ENCODE data around the gene DDX49. TPM values are rescaled to one million over a fixed set of nuclear protein-coding genes. Genes with fewer than 3 reads are reported as not detected.

The DDX49 gene
- polyA plus RNA-seq, 1 of the 3 experiments (the other 2 are of a cell fraction) = 86.8 TPM

- TF ChIP-seq CTCF (IDR thresholded peaks at IDR 0.05) (no peak), TCF12 (IDR thresholded peaks at IDR 0.05) (no peak), ELF1 (IDR thresholded peaks at IDR 0.05) (no peak), NRF1 (IDR thresholded peaks at IDR 0.05; ENCODE audit: low read depth, low read length) (no peak)
These were observed 35.8 kb upstream of the DDX49 start (continued) for GRCh38 chr19:18883526-18884304.

GRCh38 chr19:18886972-18887371 lies 32.5 kb upstream of the DDX49 start:
- no peak for DNase-seq
- Histone ChIP-seq H3K9me3 (no peaks in the 10 kb centered on the region), H3K79me2 (ENCODE audit: insufficient read depth) (no peaks in the 10 kb centered on the region), H3K36me3 (replicated peaks in 1 of 2; ENCODE audit: control insufficient read depth in 1 of 2, insufficient read depth in 2 of 2, low read length in 1 of 2) (no peaks in the 10 kb centered on the region), H4K20me1 (ENCODE audit: insufficient read depth) (no peaks in the 10 kb centered on the region), H3K4me2 (no peak overlapping the region), H2AFZ (ENCODE audit: low read depth) (no peak overlapping the region), H3F3A (replicated peaks; ENCODE audit: insufficient read depth) (no peaks in the 10 kb centered on the region), H3K4me1 (ENCODE audit: control insufficient read depth in 1 of 2, insufficient read depth in 2 of 2, low read depth in 1 of 2, low read length in 1 of 2) (no peaks in the 10 kb centered on the region), H3K4me3 (ENCODE audit: low read depth in 2 of 2, low read length in 1 of 2) (no peak overlapping the region), H3K27me3 (ENCODE audit: insufficient read depth) (no peaks in the 10 kb centered on the region), H3K9ac (no peak overlapping the region), H3K9me2 (no peaks in the 10 kb centered on the region), H3K27ac (ENCODE audit: low read depth in 2 of 2, low read length in 1 of 2) (no peak overlapping the region)
- WGBS (ENCODE audit: low lambda C conversion rate) = 86% methylated on average over 4 of the region's 4 CpGs
- ChIA-PET CTCF (no interaction called here), POLR2A (no interaction called here)
- TF ChIP-seq GATA2 (CRISPR knock-in tag; IDR thresholded peaks at IDR 0.05) = no peak
- TF ChIP-seq ZBTB33 (IDR thresholded peaks at IDR 0.05; ENCODE audit: borderline replicate concordance, low read depth) = no peak
- TF ChIP-seq USF1 (IDR thresholded peaks at IDR 0.05; ENCODE audit: borderline replicate concordance, low read depth) = no peak
- no peak for TF ChIP-seq NFIC (IDR thresholded peaks at IDR 0.05; ENCODE audit: borderline replicate concordance)
- TF ChIP-seq FOXJ3 (CRISPR knock-in tag; IDR thresholded peaks at IDR 0.05) = no peak
- no peak for TF ChIP-seq REST (IDR thresholded peaks at IDR 0.05; ENCODE audit: low read depth, low read length)
- TF ChIP-seq TEAD4 (IDR thresholded peaks at IDR 0.05; ENCODE audit: borderline replicate concordance, insufficient read depth) = no peak
- no peak for TF ChIP-seq FOSL2 (IDR thresholded peaks at IDR 0.05; ENCODE audit: borderline replicate concordance, low read depth)
- TF ChIP-seq NRF1 (IDR thresholded peaks at IDR 0.05; ENCODE audit: low read depth, low read length) = no peak
- TF ChIP-seq SMC3 (IDR thresholded peaks at IDR 0.05; ENCODE audit: low read depth, low read length) = no peak
- TF ChIP-seq CTCF (IDR thresholded peaks at IDR 0.05) = no peak
